MM.1S (cell line): ENCODE results near the gene PAX8.

Experiments used
- EZH2 ChIP-seq: fragments of 300-600 bp; sonication (generic); optimal IDR thresholded peaks from 2 replicates; pipeline ENCODE3; 2017; ENCODE audit warnings: low read depth, mild to moderate bottlenecking, antibody characterized with exemption, low read length, mixed read lengths
- EZH2phosphoT487 ChIP-seq: fragments of 300-600 bp; sonication (generic); IDR thresholded peaks from 2 replicates; pipeline ENCODE4 v1.6.1; 2018; ENCODE audit warnings: antibody characterized with exemption, low read length
- TF ChIP-seq, protein P1 (sequence below): fragments of 300-600 bp; sonication (generic); IDR thresholded peaks from 2 replicates; pipeline ENCODE4 v1.5.1; 2016; ENCODE audit warnings: antibody characterized with exemption, low read length, mixed read lengths

DNA sequence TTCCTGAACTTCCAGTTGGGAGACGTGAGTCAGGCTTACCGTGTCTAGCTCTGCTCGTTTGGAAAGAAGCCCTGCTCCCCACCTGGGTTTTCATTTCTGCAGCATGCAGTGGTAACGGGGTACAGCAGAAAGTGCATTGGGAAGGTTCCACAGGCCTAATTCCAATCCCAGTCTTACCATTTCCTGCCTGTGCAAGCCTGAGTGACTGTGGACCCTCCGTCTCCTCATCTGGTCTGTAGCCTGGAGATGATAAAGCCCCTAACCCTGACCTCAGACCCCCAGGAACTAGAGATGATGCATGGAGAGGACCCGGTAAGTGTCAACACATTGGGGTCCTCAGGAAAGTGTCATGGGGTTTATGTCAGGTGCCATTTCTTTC is 110.8 kb downstream of the PAX8 start:
- TF ChIP-seq EZH2 = no peak
- TF ChIP-seq, protein P1, sequence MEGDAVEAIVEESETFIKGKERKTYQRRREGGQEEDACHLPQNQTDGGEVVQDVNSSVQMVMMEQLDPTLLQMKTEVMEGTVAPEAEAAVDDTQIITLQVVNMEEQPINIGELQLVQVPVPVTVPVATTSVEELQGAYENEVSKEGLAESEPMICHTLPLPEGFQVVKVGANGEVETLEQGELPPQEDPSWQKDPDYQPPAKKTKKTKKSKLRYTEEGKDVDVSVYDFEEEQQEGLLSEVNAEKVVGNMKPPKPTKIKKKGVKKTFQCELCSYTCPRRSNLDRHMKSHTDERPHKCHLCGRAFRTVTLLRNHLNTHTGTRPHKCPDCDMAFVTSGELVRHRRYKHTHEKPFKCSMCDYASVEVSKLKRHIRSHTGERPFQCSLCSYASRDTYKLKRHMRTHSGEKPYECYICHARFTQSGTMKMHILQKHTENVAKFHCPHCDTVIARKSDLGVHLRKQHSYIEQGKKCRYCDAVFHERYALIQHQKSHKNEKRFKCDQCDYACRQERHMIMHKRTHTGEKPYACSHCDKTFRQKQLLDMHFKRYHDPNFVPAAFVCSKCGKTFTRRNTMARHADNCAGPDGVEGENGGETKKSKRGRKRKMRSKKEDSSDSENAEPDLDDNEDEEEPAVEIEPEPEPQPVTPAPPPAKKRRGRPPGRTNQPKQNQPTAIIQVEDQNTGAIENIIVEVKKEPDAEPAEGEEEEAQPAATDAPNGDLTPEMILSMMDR = no peak
- no peak for TF ChIP-seq EZH2phosphoT487
